Thyroid gland (tissue), 4 donors: ENCODE measurements around the gene MRM1.

Source experiments
- POLR2A ChIP-seq, 2 donors: fragments of 450-650 bp; IDR thresholded peaks; one replicate each; pipeline ENCODE4 v1.6.1; 2017; ENCODE audit warnings: antibody characterized with exemption in 2 of 2, mild to moderate bottlenecking in 2 of 2, moderate library complexity in 1 of 2
- TF ChIP-seq, protein P1 (sequence below), 6 experiments: fragments of 200-600 bp in 3 of 6; fragments of 450-650 bp in 3 of 6; sonication (generic) in 3 of 6; IDR thresholded peaks; one replicate each; pipeline ENCODE4 v1.5.1; 2016 to 2019; ENCODE audit warnings: antibody characterized with exemption in 6 of 6, mild to moderate bottlenecking in 2 of 6, inconsistent platforms in 1 of 6, moderate library complexity in 1 of 6

DNA sequence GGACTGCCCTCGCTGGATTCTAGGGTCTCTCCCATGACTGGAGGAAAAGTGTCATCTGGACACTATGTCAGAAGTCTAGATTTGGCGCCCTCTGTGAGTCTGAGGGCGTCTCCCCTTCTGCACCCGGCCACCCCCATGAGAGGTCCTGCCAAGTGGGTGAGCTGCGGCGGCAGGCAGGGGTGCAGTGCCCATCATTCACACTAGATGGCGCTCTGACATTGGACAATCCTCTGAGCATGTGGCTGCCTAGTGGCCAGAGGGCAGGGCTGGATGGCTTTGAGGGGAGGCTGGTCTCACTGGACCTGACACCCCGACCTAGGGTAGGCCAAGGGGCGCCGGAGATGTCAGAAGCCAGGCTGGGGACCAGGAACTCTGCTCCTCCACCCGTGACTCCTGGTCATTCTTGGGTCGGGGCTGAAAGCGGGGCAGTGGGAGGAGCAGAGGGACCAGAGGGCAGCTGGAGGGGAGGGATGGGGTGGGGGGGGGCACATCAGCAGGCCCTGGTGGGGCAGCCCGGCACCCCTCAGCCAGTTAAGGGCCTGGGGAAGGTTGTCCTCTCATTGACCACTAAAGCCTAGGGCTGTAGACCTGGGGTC lies 28.0 kb downstream of the MRM1 start:
- TF ChIP-seq, protein P1, sequence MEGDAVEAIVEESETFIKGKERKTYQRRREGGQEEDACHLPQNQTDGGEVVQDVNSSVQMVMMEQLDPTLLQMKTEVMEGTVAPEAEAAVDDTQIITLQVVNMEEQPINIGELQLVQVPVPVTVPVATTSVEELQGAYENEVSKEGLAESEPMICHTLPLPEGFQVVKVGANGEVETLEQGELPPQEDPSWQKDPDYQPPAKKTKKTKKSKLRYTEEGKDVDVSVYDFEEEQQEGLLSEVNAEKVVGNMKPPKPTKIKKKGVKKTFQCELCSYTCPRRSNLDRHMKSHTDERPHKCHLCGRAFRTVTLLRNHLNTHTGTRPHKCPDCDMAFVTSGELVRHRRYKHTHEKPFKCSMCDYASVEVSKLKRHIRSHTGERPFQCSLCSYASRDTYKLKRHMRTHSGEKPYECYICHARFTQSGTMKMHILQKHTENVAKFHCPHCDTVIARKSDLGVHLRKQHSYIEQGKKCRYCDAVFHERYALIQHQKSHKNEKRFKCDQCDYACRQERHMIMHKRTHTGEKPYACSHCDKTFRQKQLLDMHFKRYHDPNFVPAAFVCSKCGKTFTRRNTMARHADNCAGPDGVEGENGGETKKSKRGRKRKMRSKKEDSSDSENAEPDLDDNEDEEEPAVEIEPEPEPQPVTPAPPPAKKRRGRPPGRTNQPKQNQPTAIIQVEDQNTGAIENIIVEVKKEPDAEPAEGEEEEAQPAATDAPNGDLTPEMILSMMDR (IDR thresholded peaks at IDR 0.05) = peak; percentile 90 to 98 (median 96)
- TF ChIP-seq POLR2A (IDR thresholded peaks at IDR 0.05) = no peak
